CD14-positive monocyte (primary cell): ENCODE results near the gene CEP72. TPM values are rescaled to one million over a fixed set of nuclear protein-coding genes. Genes with fewer than 3 reads are reported as not detected.

Source experiments
- DNase-seq, 3 donors: peaks; one replicate each; pipeline ENCODE4 v3.0.0-alpha.2; 2011 to 2022
- H2AFZ ChIP-seq: 2 replicates; pipeline ENCODE4 v1.6.0; 2012; ENCODE audit warnings: mild to moderate bottlenecking, low read depth, low read length, inconsistent platforms; ENCODE audit not compliant: insufficient read depth, poor library complexity, severe bottlenecking
- H3K27ac ChIP-seq, 2 donors: 1 replicate in 1 of 2; 2 replicates in 1 of 2; pipeline ENCODE4 v1.5.1; 2012 to 2013; ENCODE audit warnings: low read length in 2 of 2, control low read depth in 1 of 2, inconsistent platforms in 1 of 2, low read depth in 1 of 2, mild to moderate bottlenecking in 1 of 2
- H3K27me3 ChIP-seq, 2 donors: one replicate each; pipeline versions ENCODE4 v1.6.0 to v1.6.1; 2011 to 2013; ENCODE audit warnings: low read length in 2 of 2; ENCODE audit not compliant: control insufficient read depth in 2 of 2, insufficient read depth in 2 of 2
- H3K36me3 ChIP-seq, 2 donors: replicated peaks in 1 of 2; 1 replicate in 1 of 2; 2 replicates in 1 of 2; pipeline versions ENCODE4 v1.5.1 to v1.6.1; 2012 to 2013; ENCODE audit warnings: low read length in 2 of 2, control low read depth in 1 of 2, inconsistent platforms in 1 of 2, mild to moderate bottlenecking in 1 of 2; ENCODE audit not compliant: insufficient read depth in 2 of 2, control insufficient read depth in 1 of 2
- H3K4me1 ChIP-seq, 2 donors: 1 replicate in 1 of 2; 2 replicates in 1 of 2; pipeline versions ENCODE4 v1.5.1 to v1.6.1; 2012 to 2013; ENCODE audit warnings: low read length in 2 of 2, control low read depth in 1 of 2, inconsistent platforms in 1 of 2, mild to moderate bottlenecking in 1 of 2, moderate library complexity in 1 of 2; ENCODE audit not compliant: insufficient read depth in 2 of 2, control insufficient read depth in 1 of 2
- H3K4me2 ChIP-seq: replicated peaks from 2 replicates; pipeline ENCODE3; 2012; ENCODE audit warnings: low read length, moderate library complexity, mild to moderate bottlenecking; ENCODE audit not compliant: poor library complexity, severe bottlenecking; ENCODE audit errors: extremely low read depth
- H3K4me3 ChIP-seq, 3 experiments: fragments of 200-600 bp in 1 of 3; sonication (generic) in 1 of 3; replicated peaks in 1 of 3; 1 replicate in 2 of 3; 2 replicates in 1 of 3; pipeline ENCODE4 v1.5.1; 2011 to 2013; ENCODE audit warnings: low read length in 3 of 3, mild to moderate bottlenecking in 3 of 3, control low read depth in 2 of 3, low read depth in 2 of 3, inconsistent platforms in 1 of 3, moderate library complexity in 1 of 3
- H3K79me2 ChIP-seq: 2 replicates; pipeline ENCODE4 v1.6.0; 2012; ENCODE audit warnings: mild to moderate bottlenecking, control low read depth, inconsistent platforms, low read length, moderate library complexity; ENCODE audit not compliant: insufficient read depth
- H3K9ac ChIP-seq: 2 replicates; pipeline ENCODE4 v1.6.0; 2017; ENCODE audit warnings: low read length, mild to moderate bottlenecking; ENCODE audit not compliant: insufficient read depth, poor library complexity, severe bottlenecking
- H3K9me3 ChIP-seq, 2 donors: replicated peaks in 1 of 2; 1 replicate in 1 of 2; 2 replicates in 1 of 2; pipeline versions ENCODE4 v1.5.1 to v1.6.1; 2012 to 2013; ENCODE audit warnings: low read length in 2 of 2, control low read depth in 1 of 2; ENCODE audit not compliant: control insufficient read depth in 1 of 2, insufficient read depth in 1 of 2
- H4K20me1 ChIP-seq: 2 replicates; pipeline ENCODE4 v1.6.0; 2012; ENCODE audit warnings: mild to moderate bottlenecking, low read length, control low read depth, moderate library complexity; ENCODE audit not compliant: insufficient read depth
- H3K27ac Mint-ChIP-seq, 7 donors: one replicate each; pipeline ENCODE4 v1.8.0; 2020; ENCODE audit warnings: mild to moderate bottlenecking in 7 of 7, mixed read lengths in 7 of 7, moderate library complexity in 6 of 7, inconsistent platforms in 2 of 7
- H3K27me3 Mint-ChIP-seq, 3 donors: one replicate each; pipeline ENCODE4 v1.8.0; 2021 to 2022; ENCODE audit warnings: low read depth in 3 of 3, mild to moderate bottlenecking in 3 of 3, mixed read lengths in 3 of 3, moderate library complexity in 3 of 3, inconsistent platforms in 1 of 3
- H3K36me3 Mint-ChIP-seq, 2 donors: one replicate each; pipeline ENCODE4 v1.8.0; 2020; ENCODE audit warnings: mixed read lengths in 2 of 2, inconsistent platforms in 1 of 2, mild to moderate bottlenecking in 1 of 2
- H3K4me1 Mint-ChIP-seq: one replicate; pipeline ENCODE4 v1.8.0; 2020; ENCODE audit warnings: mild to moderate bottlenecking, mixed read lengths
- H3K4me3 Mint-ChIP-seq, 2 donors: one replicate each; pipeline ENCODE4 v1.8.0; 2020; ENCODE audit warnings: mild to moderate bottlenecking in 2 of 2, mixed read lengths in 2 of 2, moderate library complexity in 1 of 2
- H3K9me3 Mint-ChIP-seq, 7 donors: one replicate each; pipeline ENCODE4 v1.8.0; 2020 to 2022; ENCODE audit warnings: mixed read lengths in 7 of 7, mild to moderate bottlenecking in 6 of 7, moderate library complexity in 6 of 7, inconsistent platforms in 2 of 7
- WGBS: methylation state at CpG from one replicate; pipeline ENCODE4 v1.1.5; 2013; ENCODE audit warnings: missing lambda C conversion rate; ENCODE audit not compliant: insufficient coverage; 5-methylcytosine and 5-hydroxymethylcytosine counted together
- intact Hi-C, 2 donors: fragments of 100-400 bp; cut with micrococcal nuclease; formaldehyde crosslinking; loops; one replicate each; pipeline versions ENCODE4 v1.15.0 to v1.15.1; 2023
- polyA plus RNA-seq, 3 donors: library from polyadenylated mRNA; depleted of rRNA in 1 of 3; unstranded in 2 of 3; stranded (reverse) in 1 of 3; fragments of 300-500 nt in 2 of 3; fragments of >200 nt in 1 of 3; fragmentation: Illumina TruSeq in 2 of 3; gene quantifications; 1 replicate in 2 of 3; 2 replicates in 1 of 3; pipeline ENCODE4 v1.2.3, GENCODE V29; 2012 to 2021
- TF ChIP-seq, protein P1 (sequence below): fragments of 200-600 bp; IDR thresholded peaks from one replicate; pipeline ENCODE4 v1.8.0; 2022; ENCODE audit warnings: antibody characterized with exemption, mild to moderate bottlenecking

Gene CEP72
- polyA plus RNA-seq, 3 donors, result 0.13 to 2.1 (median 0.24) TPM

DNA sequence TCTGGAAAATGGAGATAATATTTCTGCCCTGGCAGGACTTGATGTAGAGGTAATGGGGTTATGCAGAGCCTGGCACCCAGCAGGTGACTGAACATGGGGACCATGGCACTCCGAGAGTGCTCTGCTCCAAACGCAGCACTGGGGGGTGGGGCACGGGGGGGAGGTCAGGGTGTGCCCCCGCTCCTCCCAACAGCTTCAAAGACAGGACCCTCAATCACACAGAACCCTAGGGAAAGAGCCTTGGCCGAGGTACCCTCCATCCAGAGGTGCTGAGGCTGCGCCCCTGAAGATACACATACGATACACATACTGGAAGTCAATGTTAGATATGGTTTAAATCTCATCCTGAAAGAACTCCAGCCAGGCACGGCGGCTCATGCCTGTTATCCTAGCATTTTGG is 26.6 kb upstream of the CEP72 start:
- peaks cover 7 to 11% of the 10 kb centered on the region in 2 donors for H3K9me3 ChIP-seq
- peaks cover 19 to 44% (median 22%) of the 10 kb centered on the region in 3 donors for H3K27me3 Mint-ChIP-seq
- peaks cover 7 to 24% (median 13%) of the 10 kb centered on the region in 7 donors for H3K9me3 Mint-ChIP-seq
- H3K4me3 ChIP-seq, result no peak overlapping the region
- no peak overlapping the region for H3K4me2 ChIP-seq
- H3K27me3 ChIP-seq, result peaks cover 0 to 9% of the 10 kb centered on the region in 2 donors
- no peaks in the 10 kb centered on the region for H3K36me3 ChIP-seq
- TF ChIP-seq, protein P1, sequence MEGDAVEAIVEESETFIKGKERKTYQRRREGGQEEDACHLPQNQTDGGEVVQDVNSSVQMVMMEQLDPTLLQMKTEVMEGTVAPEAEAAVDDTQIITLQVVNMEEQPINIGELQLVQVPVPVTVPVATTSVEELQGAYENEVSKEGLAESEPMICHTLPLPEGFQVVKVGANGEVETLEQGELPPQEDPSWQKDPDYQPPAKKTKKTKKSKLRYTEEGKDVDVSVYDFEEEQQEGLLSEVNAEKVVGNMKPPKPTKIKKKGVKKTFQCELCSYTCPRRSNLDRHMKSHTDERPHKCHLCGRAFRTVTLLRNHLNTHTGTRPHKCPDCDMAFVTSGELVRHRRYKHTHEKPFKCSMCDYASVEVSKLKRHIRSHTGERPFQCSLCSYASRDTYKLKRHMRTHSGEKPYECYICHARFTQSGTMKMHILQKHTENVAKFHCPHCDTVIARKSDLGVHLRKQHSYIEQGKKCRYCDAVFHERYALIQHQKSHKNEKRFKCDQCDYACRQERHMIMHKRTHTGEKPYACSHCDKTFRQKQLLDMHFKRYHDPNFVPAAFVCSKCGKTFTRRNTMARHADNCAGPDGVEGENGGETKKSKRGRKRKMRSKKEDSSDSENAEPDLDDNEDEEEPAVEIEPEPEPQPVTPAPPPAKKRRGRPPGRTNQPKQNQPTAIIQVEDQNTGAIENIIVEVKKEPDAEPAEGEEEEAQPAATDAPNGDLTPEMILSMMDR, result no peak
- no CpG with 5 or more reads among the region's 9 CpGs for WGBS
- no peak overlapping the region for H3K9ac ChIP-seq
- H3K36me3 Mint-ChIP-seq, result no peaks in the 10 kb centered on the region
- no peaks in the 10 kb centered on the region for H3K4me1 ChIP-seq
- intact Hi-C loops, result no loop called here
- no peaks in the 10 kb centered on the region for H4K20me1 ChIP-seq
- H3K27ac Mint-ChIP-seq, result no peak overlapping the region
- no peak overlapping the region for H2AFZ ChIP-seq
- no peak overlapping the region for H3K27ac ChIP-seq
- H3K4me3 Mint-ChIP-seq, result no peak overlapping the region
- H3K79me2 ChIP-seq, result no peaks in the 10 kb centered on the region
- DNase-seq, result no peak
- no peaks in the 10 kb centered on the region for H3K4me1 Mint-ChIP-seq

DNA sequence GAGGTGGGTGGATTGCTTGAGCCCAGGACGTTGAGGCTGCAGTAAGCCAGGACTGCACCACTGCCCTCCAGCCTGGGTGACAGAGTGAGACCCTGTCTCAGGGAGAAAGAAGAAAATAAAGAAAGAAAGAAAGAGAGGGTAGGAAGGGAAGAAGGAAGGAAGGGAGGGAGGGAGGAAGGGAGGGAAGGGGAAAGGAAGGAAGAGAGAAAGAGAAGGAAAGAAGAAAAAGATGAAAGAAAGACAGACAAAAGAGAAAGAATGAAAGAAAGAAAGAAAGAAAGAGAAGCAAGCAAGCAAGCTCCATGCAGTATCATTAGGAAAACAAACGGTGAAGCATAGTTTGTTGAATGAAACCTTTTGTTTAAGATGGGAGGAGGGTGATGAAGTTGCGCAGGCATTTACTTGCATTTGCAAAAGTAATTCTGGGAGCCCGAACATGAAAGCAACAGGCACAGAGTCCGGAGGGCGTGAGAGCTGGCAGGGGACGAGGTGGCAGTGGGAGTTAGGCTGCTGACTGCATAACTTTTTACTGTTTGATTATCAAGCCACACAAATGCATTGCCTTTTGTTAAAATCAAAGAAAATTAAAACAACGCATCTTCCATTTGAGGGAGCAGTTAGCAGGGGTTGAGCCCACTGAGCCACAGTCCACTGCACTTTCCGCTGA is 26.0 kb upstream of the CEP72 start:
- WGBS, result 67% methylated on average over 8 of the region's 9 CpGs
- Mint-ChIP-seq H3K9me3 (peaks cover 7 to 24% (median 17%) of the 10 kb centered on the region in 7 donors), H3K27ac (no peak overlapping the region), H3K27me3 (peaks cover 15 to 46% (median 19%) of the 10 kb centered on the region in 3 donors), H3K4me3 (no peak overlapping the region), H3K4me1 (no peaks in the 10 kb centered on the region), H3K36me3 (no peaks in the 10 kb centered on the region)
- H3K9me3 ChIP-seq, result peaks cover 7 to 11% of the 10 kb centered on the region in 2 donors
- DNase-seq, result no peak
- peaks cover 0 to 5% of the 10 kb centered on the region in 2 donors for H3K27me3 ChIP-seq
- H4K20me1 ChIP-seq, result no peaks in the 10 kb centered on the region
- no peaks in the 10 kb centered on the region for H3K79me2 ChIP-seq
- H3K4me2 ChIP-seq, result no peak overlapping the region
- TF ChIP-seq, protein P1, result no peak
- H3K4me3 ChIP-seq, result no peak overlapping the region
- intact Hi-C loops, result no loop called here
- H3K27ac ChIP-seq, result no peak overlapping the region
- no peaks in the 10 kb centered on the region for H3K4me1 ChIP-seq
- no peak overlapping the region for H2AFZ ChIP-seq
- no peaks in the 10 kb centered on the region for H3K36me3 ChIP-seq
- H3K9ac ChIP-seq, result no peak overlapping the region
